Neural crest cell (in vitro differentiated cells): ENCODE results near the gene LDLRAD3. TPM values are rescaled to one million over a fixed set of nuclear protein-coding genes. Genes with fewer than 3 reads are reported as not detected.

Experiments
- DNase-seq: peaks from one replicate; pipeline ENCODE4 v3.0.0; 2021; ENCODE audit warnings: low read depth, mixed read lengths, low spot score
- H3K27ac Mint-ChIP-seq: one replicate; pipeline ENCODE4 v1.8.0; 2021; ENCODE audit warnings: mild to moderate bottlenecking, mixed read lengths; ENCODE audit not compliant: unreplicated experiment
- H3K27me3 Mint-ChIP-seq: 2 replicates; pipeline ENCODE4 v1.8.0; 2021; ENCODE audit warnings: low read depth, mild to moderate bottlenecking, mixed read lengths
- H3K36me3 Mint-ChIP-seq: 2 replicates; pipeline ENCODE4 v1.8.0; 2021; ENCODE audit warnings: low read depth, mild to moderate bottlenecking, mixed read lengths
- H3K4me1 Mint-ChIP-seq: 2 replicates; pipeline ENCODE4 v1.8.0; 2021; ENCODE audit warnings: mixed read lengths
- H3K4me3 Mint-ChIP-seq: one replicate; pipeline ENCODE4 v1.8.0; 2021; ENCODE audit warnings: mild to moderate bottlenecking, mixed read lengths
- H3K9me3 Mint-ChIP-seq: 2 replicates; pipeline ENCODE4 v1.8.0; 2021; ENCODE audit warnings: mixed read lengths
- CTCF ChIP-seq: fragments of 200-600 bp; sonication (generic); conservative IDR thresholded peaks from 2 replicates; pipeline ENCODE4 v1.5.0; 2021; ENCODE audit warnings: antibody characterized with exemption, mild to moderate bottlenecking
- total RNA-seq: library from RNA; stranded (reverse); gene quantifications from 2 replicates; pipeline ENCODE4 v1.2.1, GENCODE V29; 2021

Gene LDLRAD3
- total RNA-seq, 1 donor from 2014 or later = 30.1 TPM

- H3K27ac Mint-ChIP-seq = no peak overlapping the region
- peaks cover 30% of the 10 kb centered on the region for H3K36me3 Mint-ChIP-seq
- H3K4me1 Mint-ChIP-seq = peaks cover 41% of the 10 kb centered on the region
- H3K9me3 Mint-ChIP-seq = peaks cover 5% of the 10 kb centered on the region
- DNase-seq = no peak
- no peak for TF ChIP-seq CTCF
- no peaks in the 10 kb centered on the region for H3K27me3 Mint-ChIP-seq
- H3K4me3 Mint-ChIP-seq = no peak overlapping the region
These were observed 126.5 kb downstream of the LDLRAD3 start for GRCh38 chr11:36070213-36070953.

DNA sequence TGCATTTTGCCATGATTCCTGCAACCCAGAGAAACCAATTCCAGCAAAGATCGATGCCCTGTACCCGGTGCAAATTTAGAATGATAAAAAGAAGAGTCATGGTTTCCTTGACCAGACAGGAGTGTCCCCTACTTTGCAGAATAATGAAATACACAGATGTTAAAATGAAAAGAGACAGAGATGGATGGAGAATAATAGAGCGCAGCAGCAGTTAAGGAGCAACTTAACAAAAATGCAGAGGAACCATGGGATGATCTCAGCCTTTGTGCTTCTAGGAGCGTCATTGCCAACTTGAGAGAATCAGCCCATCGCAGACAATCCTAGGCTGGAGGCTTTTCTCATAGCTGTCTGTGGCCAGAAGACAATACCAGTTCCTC lies 127.1 kb downstream of the LDLRAD3 start:
- Mint-ChIP-seq H3K27me3 (no peaks in the 10 kb centered on the region), H3K4me1 (peaks cover 41% of the 10 kb centered on the region), H3K9me3 (peaks cover 8% of the 10 kb centered on the region), H3K36me3 (peaks cover 33% of the 10 kb centered on the region), H3K27ac (no peak overlapping the region), H3K4me3 (no peak overlapping the region)
- no peak for TF ChIP-seq CTCF
- DNase-seq = no peak

- Mint-ChIP-seq H3K9me3 (peaks cover 4% of the 10 kb centered on the region), H3K27ac (no peak overlapping the region), H3K4me3 (no peak overlapping the region), H3K4me1 (peaks cover 41% of the 10 kb centered on the region), H3K36me3 (peaks cover 24% of the 10 kb centered on the region), H3K27me3 (no peaks in the 10 kb centered on the region)
- no peak for DNase-seq
- no peak for TF ChIP-seq CTCF
These were observed 128.1 kb downstream of the LDLRAD3 start for GRCh38 chr11:36071917-36072500.

- Mint-ChIP-seq H3K9me3 (peaks cover 4% of the 10 kb centered on the region), H3K36me3 (peaks cover 19% of the 10 kb centered on the region), H3K4me3 (peak overlapping the region; percentile 18), H3K27me3 (no peaks in the 10 kb centered on the region), H3K4me1 (peaks cover 45% of the 10 kb centered on the region), H3K27ac (peak overlapping the region; percentile 39)
- no peak for TF ChIP-seq CTCF
- no peak for DNase-seq
These were observed 129.7 kb downstream of the LDLRAD3 start for GRCh38 chr11:36073411-36074203.

- no peak for TF ChIP-seq CTCF
- H3K4me1 Mint-ChIP-seq = peaks cover 34% of the 10 kb centered on the region
- H3K9me3 Mint-ChIP-seq = peaks cover 4% of the 10 kb centered on the region
- H3K27me3 Mint-ChIP-seq = no peaks in the 10 kb centered on the region
- peaks cover 14% of the 10 kb centered on the region for H3K36me3 Mint-ChIP-seq
- H3K27ac Mint-ChIP-seq = no peak overlapping the region
- DNase-seq = no peak
- no peak overlapping the region for H3K4me3 Mint-ChIP-seq
These were observed 131.1 kb downstream of the LDLRAD3 start for GRCh38 chr11:36074941-36075431.
